Neuronal stem cell (in vitro differentiated cells): ENCODE measurements around the gene OLFML2A.

Source experiments
- DNase-seq: peaks from one replicate; pipeline ENCODE4 v3.0.0-alpha.2; 2013; ENCODE audit warnings: low spot score
- H2AFZ ChIP-seq: one replicate; pipeline ENCODE4 v1.6.1; 2013; ENCODE audit warnings: mild to moderate bottlenecking, low read length, inconsistent platforms
- H2AK5ac ChIP-seq: 2 replicates; pipeline ENCODE4 v1.6.1; 2013; ENCODE audit warnings: low read depth, mild to moderate bottlenecking, inconsistent platforms, low read length, moderate library complexity, mixed read lengths
- H2BK120ac ChIP-seq: 2 replicates; pipeline ENCODE4 v1.6.1; 2013; ENCODE audit warnings: low read depth, mild to moderate bottlenecking, inconsistent platforms, low read length, moderate library complexity, mixed read lengths
- H2BK12ac ChIP-seq: one replicate; pipeline ENCODE4 v1.6.1; 2013; ENCODE audit warnings: low read length, inconsistent platforms
- H2BK15ac ChIP-seq: 2 replicates; pipeline ENCODE4 v1.6.1; 2013; ENCODE audit warnings: mild to moderate bottlenecking, low read length, inconsistent platforms, mixed read lengths
- H2BK5ac ChIP-seq: one replicate; pipeline ENCODE4 v1.6.1; 2013; ENCODE audit warnings: inconsistent platforms, mild to moderate bottlenecking, low read length, moderate library complexity
- H3K14ac ChIP-seq: one replicate; pipeline ENCODE4 v1.6.1; 2013; ENCODE audit warnings: low read length, inconsistent platforms
- H3K18ac ChIP-seq: 2 replicates; pipeline ENCODE4 v1.6.1; 2013; ENCODE audit warnings: low read length, inconsistent platforms
- H3K23ac ChIP-seq: 2 replicates; pipeline ENCODE4 v1.6.1; 2013; ENCODE audit warnings: low read depth, mild to moderate bottlenecking, mixed read lengths, low read length, inconsistent platforms; ENCODE audit not compliant: poor library complexity
- H3K27ac ChIP-seq: replicated peaks from 3 replicates; pipeline ENCODE4 v1.5.1; 2013; ENCODE audit warnings: low read length, inconsistent platforms
- H3K27me3 ChIP-seq, 3 experiments: 2 replicates each; pipeline ENCODE4 v1.6.1; 2013; ENCODE audit warnings: low read length in 3 of 3, mild to moderate bottlenecking in 2 of 3, inconsistent platforms in 1 of 3, low read depth in 1 of 3, mixed read lengths in 1 of 3, moderate library complexity in 1 of 3; ENCODE audit not compliant: control insufficient read depth in 3 of 3, insufficient read depth in 3 of 3
- H3K36me3 ChIP-seq, 2 donors: replicated peaks in 1 of 2; 2 replicates each; pipeline ENCODE4 v1.6.1; 2013; ENCODE audit warnings: low read length in 2 of 2; ENCODE audit not compliant: control insufficient read depth in 2 of 2, insufficient read depth in 2 of 2
- H3K4ac ChIP-seq: 2 replicates; pipeline ENCODE4 v1.6.1; 2013; ENCODE audit warnings: inconsistent platforms, mild to moderate bottlenecking, low read length, moderate library complexity
- H3K4me1 ChIP-seq, 2 donors: 1 replicate in 1 of 2; 2 replicates in 1 of 2; pipeline ENCODE4 v1.6.1; 2013; ENCODE audit warnings: low read length in 2 of 2, low read depth in 1 of 2; ENCODE audit not compliant: control insufficient read depth in 2 of 2, insufficient read depth in 1 of 2
- H3K4me2 ChIP-seq: one replicate; pipeline ENCODE4 v1.6.1; 2013; ENCODE audit warnings: mild to moderate bottlenecking, low read length, inconsistent platforms; ENCODE audit not compliant: insufficient read depth, poor library complexity, severe bottlenecking
- H3K4me3 ChIP-seq, 2 donors: 2 replicates each; pipeline ENCODE4 v1.5.1; 2013; ENCODE audit warnings: low read length in 2 of 2, mild to moderate bottlenecking in 2 of 2, inconsistent platforms in 1 of 2, moderate library complexity in 1 of 2
- H3K79me1 ChIP-seq: one replicate; pipeline ENCODE4 v1.6.1; 2013; ENCODE audit warnings: low read depth, mild to moderate bottlenecking, inconsistent platforms, low read length, moderate library complexity
- H3K9ac ChIP-seq: one replicate; pipeline ENCODE4 v1.6.1; 2013; ENCODE audit warnings: mild to moderate bottlenecking, low read depth, low read length, inconsistent platforms; ENCODE audit not compliant: poor library complexity
- H3K9me3 ChIP-seq, 2 donors: replicated peaks in 1 of 2; 2 replicates each; pipeline versions ENCODE3 to v1.6.1; 2013; ENCODE audit warnings: low read length in 2 of 2, mild to moderate bottlenecking in 2 of 2, inconsistent platforms in 1 of 2, low read depth in 1 of 2, mixed read lengths in 1 of 2, moderate library complexity in 1 of 2; ENCODE audit not compliant: control insufficient read depth in 2 of 2, insufficient read depth in 1 of 2
- H4K8ac ChIP-seq: one replicate; pipeline ENCODE4 v1.6.1; 2013; ENCODE audit warnings: low read depth, mild to moderate bottlenecking, inconsistent platforms, low read length, moderate library complexity
- H4K91ac ChIP-seq: one replicate; pipeline ENCODE4 v1.6.1; 2013; ENCODE audit warnings: low read length, low read depth, mild to moderate bottlenecking, inconsistent platforms; ENCODE audit not compliant: poor library complexity
- WGBS, 2 donors: extraction: QIAGEN DNeasy Blood & Tissue Kit; methylation state at CpG; one replicate each; pipeline ENCODE4 v1.1.7; 2013; ENCODE audit warnings: missing lambda C conversion rate in 2 of 2, mixed read lengths in 1 of 2; ENCODE audit not compliant: insufficient read length in 2 of 2, insufficient replicate concordance in 1 of 2; ENCODE audit errors: extremely low coverage in 2 of 2; 5-methylcytosine and 5-hydroxymethylcytosine counted together

Gene OLFML2A

DNA sequence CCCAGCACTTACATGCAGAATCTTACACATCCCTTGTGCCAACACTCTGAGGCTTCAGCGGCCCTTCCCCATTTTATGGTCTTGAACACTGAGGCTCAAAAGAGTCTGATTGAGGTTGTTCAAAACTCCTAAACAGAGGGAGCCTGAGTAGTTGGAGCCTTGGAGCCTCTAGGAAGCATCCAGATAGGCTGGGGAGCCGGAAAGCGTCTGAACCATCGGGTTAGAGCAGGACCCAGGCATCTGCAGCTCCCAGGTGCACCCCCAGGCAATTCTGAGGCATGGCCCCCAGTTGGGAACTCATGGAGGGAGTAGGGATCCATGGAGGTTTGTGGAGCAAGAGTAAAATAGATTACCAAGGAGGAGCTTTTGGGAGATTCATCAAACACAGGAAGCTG is 3.8 kb downstream of the OLFML2A start:
- no peak overlapping the region for H3K9ac ChIP-seq
- no peak overlapping the region for H2AFZ ChIP-seq
- no peak overlapping the region for H3K23ac ChIP-seq
- no peak overlapping the region for H4K8ac ChIP-seq
- H3K27me3 ChIP-seq: peaks cover 0 to 28% (median 20%) of the 10 kb centered on the region in 3 experiments
- H2AK5ac ChIP-seq: peak overlapping the region; percentile 72
- no peak overlapping the region for H2BK120ac ChIP-seq
- no CpG with 5 or more reads among the region's 4 CpGs for WGBS, 2 donors
- no peak for DNase-seq
- H3K4me2 ChIP-seq: no peak overlapping the region
- H4K91ac ChIP-seq: no peak overlapping the region
- H3K9me3 ChIP-seq: no peaks in the 10 kb centered on the region
- peak overlapping the region; percentile 82 for H2BK12ac ChIP-seq
- no peaks in the 10 kb centered on the region for H3K79me1 ChIP-seq
- no peak overlapping the region for H3K14ac ChIP-seq
- peaks cover 14 to 17% of the 10 kb centered on the region in 2 donors for H3K4me1 ChIP-seq
- H3K4me3 ChIP-seq: no peak overlapping the region
- H2BK5ac ChIP-seq: no peak overlapping the region
- H3K18ac ChIP-seq: peak overlapping the region; percentile 11
- no peak overlapping the region for H3K27ac ChIP-seq
- H3K36me3 ChIP-seq: no peaks in the 10 kb centered on the region
- H3K4ac ChIP-seq: no peak overlapping the region
- H2BK15ac ChIP-seq: peak overlapping the region; percentile 51

GRCh38 chr9:124781967-124782660 is 5.2 kb downstream of the OLFML2A start:
- no peaks in the 10 kb centered on the region for H3K79me1 ChIP-seq
- no peaks in the 10 kb centered on the region for H3K36me3 ChIP-seq
- H3K4me1 ChIP-seq: peaks cover 11 to 15% of the 10 kb centered on the region in 2 donors
- no peak overlapping the region for H2BK5ac ChIP-seq
- WGBS, 2 donors: no CpG with 5 or more reads among the region's 3 CpGs
- H4K91ac ChIP-seq: no peak overlapping the region
- H4K8ac ChIP-seq: no peak overlapping the region
- no peak overlapping the region for H2BK15ac ChIP-seq
- H3K18ac ChIP-seq: peak overlapping the region; percentile 23
- H3K9me3 ChIP-seq: no peaks in the 10 kb centered on the region
- no peak overlapping the region for H3K23ac ChIP-seq
- H2BK120ac ChIP-seq: no peak overlapping the region
- H2AFZ ChIP-seq: no peak overlapping the region
- H2BK12ac ChIP-seq: no peak overlapping the region
- no peak overlapping the region for H3K27ac ChIP-seq
- no peak overlapping the region for H2AK5ac ChIP-seq
- no peak overlapping the region for H3K4me3 ChIP-seq
- peaks cover 0 to 14% (median 8%) of the 10 kb centered on the region in 3 experiments for H3K27me3 ChIP-seq
- H3K9ac ChIP-seq: no peak overlapping the region
- H3K14ac ChIP-seq: no peak overlapping the region
- no peak overlapping the region for H3K4ac ChIP-seq
- no peak for DNase-seq
- H3K4me2 ChIP-seq: no peak overlapping the region

GRCh38 chr9:124782661-124783574 is 6.0 kb downstream of the OLFML2A start:
- no CpG with 5 or more reads among the region's 13 CpGs for WGBS, 2 donors
- Histone ChIP-seq H2BK120ac (no peak overlapping the region), H3K4me1 (peaks cover 9 to 12% of the 10 kb centered on the region in 2 donors), H3K9me3 (no peaks in the 10 kb centered on the region), H3K4ac (no peak overlapping the region), H4K91ac (no peak overlapping the region), H2BK12ac (peak overlapping the region; percentile 60), H3K14ac (no peak overlapping the region), H3K4me2 (no peak overlapping the region), H2BK15ac (no peak overlapping the region), H3K9ac (no peak overlapping the region), H3K27me3 (peaks cover 0 to 6% (median 0%) of the 10 kb centered on the region in 3 experiments), H2AK5ac (no peak overlapping the region), H3K79me1 (no peaks in the 10 kb centered on the region), H3K23ac (no peak overlapping the region), H2BK5ac (no peak overlapping the region), H3K36me3 (no peaks in the 10 kb centered on the region), H3K4me3 (no peak overlapping the region), H3K27ac (no peak overlapping the region), H4K8ac (no peak overlapping the region), H3K18ac (no peak overlapping the region), H2AFZ (no peak overlapping the region)
- no peak for DNase-seq

- Histone ChIP-seq H2BK5ac (no peak overlapping the region), H3K27me3 (peaks cover 0 to 6% (median 0%) of the 10 kb centered on the region in 3 experiments), H3K18ac (no peak overlapping the region), H3K4me3 (no peak overlapping the region), H3K4ac (no peak overlapping the region), H3K14ac (no peak overlapping the region), H4K8ac (no peak overlapping the region), H3K79me1 (no peaks in the 10 kb centered on the region), H3K23ac (no peak overlapping the region), H2BK120ac (no peak overlapping the region), H3K9ac (no peak overlapping the region), H3K9me3 (no peaks in the 10 kb centered on the region), H2AFZ (no peak overlapping the region), H3K36me3 (no peaks in the 10 kb centered on the region), H3K4me2 (no peak overlapping the region), H3K4me1 (peaks cover 7 to 11% of the 10 kb centered on the region in 2 donors), H4K91ac (no peak overlapping the region), H2BK12ac (no peak overlapping the region), H2BK15ac (no peak overlapping the region), H2AK5ac (no peak overlapping the region), H3K27ac (no peak overlapping the region)
- no CpG with 5 or more reads among the region's 2 CpGs for WGBS, 2 donors
- DNase-seq: no peak
These were observed 6.9 kb downstream of the OLFML2A start for GRCh38 chr9:124783830-124784229.
